ENCODE measurements around the gene TBC1D9. TPM values are rescaled to one million over a fixed set of nuclear protein-coding genes. Genes with fewer than 3 reads are reported as not detected.
A peak's percentile ranks its signal among the peaks of the same experiment; 100 is the strongest.

Gene TBC1D9
- total and polyA plus RNA-seq, 2 of the 13 experiments (the other 11 are each of a cell fraction or from before 2014, with no cell fraction given), result 11.9 to 12.2 TPM

GRCh38 chr4:140641789-140642439 is 114.3 kb downstream of the TBC1D9 start (continued):
- no peak for TF ChIP-seq JDP2 (CRISPR knock-in tag; IDR thresholded peaks at IDR 0.05; ENCODE audit: borderline replicate concordance)
- TF ChIP-seq RELA (CRISPR knock-in tag; IDR thresholded peaks at IDR 0.05), result no peak
- peak; percentile 66 for TF ChIP-seq PRPF4 (IDR thresholded peaks at IDR 0.05; ENCODE audit: low read depth, low read length, poor library complexity, severe bottlenecking)
- TF ChIP-seq ZBTB10 (CRISPR knock-in tag; IDR thresholded peaks at IDR 0.05; ENCODE audit: borderline replicate concordance), result peak; percentile 70; the same call in 1 of the 2 replicates
- 0 out of 2 replicates have a peak, but pooled peaks have one; percentile 48 for TF ChIP-seq ZNF343 (CRISPR knock-in tag; IDR thresholded peaks at IDR 0.05)
- no peak for TF ChIP-seq TIGD3 (CRISPR knock-in tag; IDR thresholded peaks at IDR 0.05; ENCODE audit: borderline replicate concordance)
- no peak; the same call in 1 of the 2 replicates for TF ChIP-seq KDM6A (CRISPR knock-in tag; IDR thresholded peaks at IDR 0.05; ENCODE audit: low read depth)
- no peak for TF ChIP-seq FOXK2 (IDR thresholded peaks at IDR 0.05)
- no peak for TF ChIP-seq PBX3 (CRISPR knock-in tag; IDR thresholded peaks at IDR 0.05; ENCODE audit: borderline replicate concordance)
- TF ChIP-seq ZNF331 (CRISPR knock-in tag; IDR thresholded peaks at IDR 0.05), result peak; percentile 4; the same call in 1 of the 2 replicates
- TF ChIP-seq HMGXB4 (CRISPR knock-in tag; IDR thresholded peaks at IDR 0.05; ENCODE audit: borderline replicate concordance in 1 of 2, low read depth in 1 of 2), result peak; percentile 68 to 81; a peak in 3 of 4 replicates
- TF ChIP-seq ATF4 (CRISPR knock-in tag; IDR thresholded peaks at IDR 0.05), result no peak

Data from HepG2 (cell line).